Panc1 (cell line): ENCODE measurements around the gene ZNF407.

Source experiments
- CTCF ChIP-seq: fragments of 450-650 bp; IDR thresholded peaks from 2 replicates; pipeline ENCODE4 v1.5.1; 2017; ENCODE audit warnings: mild to moderate bottlenecking
- POLR2AphosphoS5 ChIP-seq: IDR thresholded peaks from 2 replicates; pipeline ENCODE4 v1.6.1; 2012; ENCODE audit warnings: mild to moderate bottlenecking, low read depth, low read length, moderate library complexity
- REST ChIP-seq, 2 experiments: IDR thresholded peaks; 2 replicates each; pipeline ENCODE4 v1.6.1; 2011 to 2012; ENCODE audit warnings: low read depth in 2 of 2, control low read depth in 1 of 2, low read length in 1 of 2, mild to moderate bottlenecking in 1 of 2, moderate library complexity in 1 of 2; ENCODE audit not compliant: insufficient read depth in 1 of 2
- SIN3A ChIP-seq: IDR thresholded peaks from 2 replicates; pipeline ENCODE4 v1.6.1; 2012; ENCODE audit warnings: low read depth, mild to moderate bottlenecking, low read length, moderate library complexity, borderline replicate concordance; ENCODE audit not compliant: insufficient read depth
- TCF7L2 ChIP-seq: IDR thresholded peaks from 2 replicates; pipeline ENCODE4 v1.6.1; 2011; ENCODE audit warnings: mild to moderate bottlenecking, low read depth, low read length, inconsistent platforms

- TF ChIP-seq POLR2AphosphoS5, result no peak
- no peak for TF ChIP-seq CTCF
- no peak for TF ChIP-seq REST (IDR thresholded peaks at IDR 0.05; ENCODE audit: insufficient read depth in 1 of 2, low read depth in 2 of 2, low read length in 1 of 2)
- TF ChIP-seq SIN3A, result no peak
- TF ChIP-seq TCF7L2, result no peak
These were observed 368.0 kb downstream of the ZNF407 start for GRCh38 chr18:74965682-74966081.
